ENCODE measurements around the gene TMX2.
"Not testable (repeated sequence)": the region's sequence is repeated elsewhere in the genome, so short reads cannot be mapped to it uniquely, and the experiment has no call there.

The TMX2 gene

GRCh38 chr11:57713835-57714234, 1.4 kb downstream of the TMX2 start:
- DNase-seq (ENCODE audit: low read depth) = no peak

DNA sequence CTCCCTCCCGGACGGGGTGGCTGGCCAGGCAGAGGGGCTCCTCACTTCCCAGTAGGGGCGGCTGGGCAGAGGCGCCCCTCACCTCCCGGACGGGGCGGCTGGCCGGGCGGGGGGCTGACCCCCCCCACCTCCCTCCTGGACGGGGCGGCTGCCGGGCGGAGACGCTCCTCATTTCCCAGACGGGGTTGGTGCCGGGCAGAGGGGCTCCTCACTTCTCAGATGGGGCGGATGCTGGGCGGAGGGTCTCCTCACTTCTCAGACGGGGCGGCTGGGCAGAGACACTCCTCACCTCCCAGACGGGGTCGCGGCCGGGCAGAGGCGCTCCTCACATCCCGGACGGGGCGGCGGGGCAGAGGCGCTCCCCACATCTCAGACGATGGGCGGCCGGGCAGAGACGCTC, 4.3 kb downstream of the TMX2 start:
- not testable (repeated sequence) for DNase-seq (ENCODE audit: low read depth)

GRCh38 chr11:57727185-57727584, 14.8 kb downstream of the TMX2 start:
- no peak for DNase-seq (ENCODE audit: low read depth)

DNA sequence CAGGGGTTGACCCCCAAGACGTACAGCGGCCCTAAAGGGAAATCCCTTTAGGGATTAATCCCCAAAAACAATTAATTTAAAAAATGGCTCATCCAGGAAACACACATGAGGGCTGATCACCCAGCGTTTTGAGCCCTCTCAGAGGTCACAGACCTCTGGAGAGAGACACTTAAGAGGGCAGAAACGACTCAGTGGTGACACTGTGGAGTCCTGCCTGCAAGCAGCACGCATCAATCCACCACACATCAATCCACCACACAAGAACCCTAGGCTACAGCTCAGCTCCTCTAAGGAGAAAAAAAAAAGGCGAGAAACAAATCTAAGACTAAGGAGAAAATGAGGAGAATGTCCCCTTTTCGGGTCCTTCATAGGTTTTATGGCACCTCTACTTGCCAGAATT, 16.4 kb downstream of the TMX2 start:
- no peak for DNase-seq (ENCODE audit: low read depth)

DNA sequence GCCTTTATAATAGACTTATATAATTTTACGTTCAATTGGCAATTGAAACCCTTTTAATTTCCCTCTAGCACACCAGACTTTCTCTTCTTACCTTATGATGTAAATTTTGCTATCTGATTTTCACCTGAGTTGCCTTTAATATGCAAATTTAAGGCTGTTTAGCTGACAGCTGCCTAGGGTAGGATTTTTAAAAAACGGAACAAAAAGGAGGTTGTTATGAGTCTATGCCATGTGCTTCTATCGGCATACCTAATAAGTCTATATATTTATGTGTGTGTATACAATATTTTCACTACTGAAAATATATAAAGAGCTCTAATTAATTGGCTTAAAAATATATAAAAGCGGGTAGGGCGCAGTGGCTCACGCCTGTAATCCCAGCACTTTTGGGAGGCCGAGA, 17.1 kb downstream of the TMX2 start:
- no peak for DNase-seq (ENCODE audit: low read depth)

DNA sequence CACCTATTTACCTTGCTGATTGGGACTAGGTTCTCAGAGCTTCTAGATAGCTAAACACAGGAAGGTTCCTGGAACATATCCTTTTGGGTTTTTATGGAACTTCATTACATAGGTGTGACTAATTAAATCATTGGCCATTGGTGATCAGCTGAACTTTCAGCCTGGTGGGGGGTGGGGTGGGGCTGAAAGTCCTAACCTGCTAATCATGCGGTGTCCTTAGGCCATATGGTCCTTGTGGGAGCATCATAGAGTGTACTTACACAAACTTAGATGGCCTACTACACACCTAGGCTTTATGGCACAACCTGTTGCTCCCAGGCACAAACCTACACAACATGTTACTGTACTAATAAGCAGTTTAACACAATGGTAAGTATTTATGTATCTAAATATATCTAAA, 20.3 kb downstream of the TMX2 start:
- DNase-seq (ENCODE audit: low read depth) = no peak

- DNase-seq (ENCODE audit: low read depth) = no peak
Observed at GRCh38 chr11:57735619-57736298, 23.4 kb downstream of the TMX2 start.

- peak; percentile 80 for DNase-seq (ENCODE audit: low read depth)
Observed at GRCh38 chr11:57741132-57742086, 29.0 kb downstream of the TMX2 start, which contains the start of gene SELENOH. Gene SELENOH (plus strand): TSS chr11:57741491. CDS start chr11:57741596, 105 bp downstream.

- DNase-seq (ENCODE audit: low read depth) = no peak
Observed at GRCh38 chr11:57742087-57742452, 29.7 kb downstream of the TMX2 start.

DNA sequence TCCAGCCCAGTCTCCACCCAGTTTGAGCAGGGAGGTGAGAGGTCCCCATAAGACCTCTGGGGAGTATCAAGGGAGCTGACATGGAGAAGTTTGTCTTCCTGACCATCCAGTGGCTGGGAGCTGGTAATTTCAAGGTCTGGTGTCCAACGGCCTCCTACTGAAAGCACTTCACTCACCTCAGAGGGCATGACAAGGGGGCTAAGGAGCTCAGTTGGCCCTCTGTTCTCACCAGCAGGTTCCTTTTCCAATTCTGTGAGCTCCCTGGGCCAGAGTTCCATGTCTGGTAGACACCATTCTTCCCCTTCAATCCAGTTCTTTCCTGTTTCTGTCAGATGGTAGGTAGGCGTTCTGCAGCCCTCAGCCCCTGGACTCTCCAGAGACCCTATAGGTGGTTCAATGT, 32.0 kb downstream of the TMX2 start:
- DNase-seq (ENCODE audit: low read depth) = no peak

DNA sequence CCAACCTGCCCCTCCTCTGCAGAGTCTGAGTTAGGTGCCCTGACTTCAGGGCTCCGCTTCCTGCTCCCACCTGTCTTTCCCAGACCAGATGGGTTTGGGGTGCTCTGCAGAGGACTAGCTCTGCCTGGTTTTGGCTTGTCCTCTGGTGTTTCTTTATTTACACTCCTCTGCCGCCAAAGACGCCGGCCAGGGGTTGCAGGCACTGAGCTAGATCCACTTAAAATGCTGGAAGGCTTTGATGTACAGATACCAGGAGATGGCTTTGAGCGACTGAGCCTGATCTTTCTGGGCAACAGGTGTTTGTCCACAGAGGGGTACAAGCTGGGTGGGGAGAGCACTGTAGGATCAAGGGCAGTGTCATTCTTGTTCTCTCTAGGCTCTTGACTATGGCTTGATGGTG, 32.8 kb downstream of the TMX2 start:
- no peak for DNase-seq (ENCODE audit: low read depth)

- DNase-seq (ENCODE audit: low read depth) = no peak
Observed at GRCh38 chr11:57746920-57747319, 34.5 kb downstream of the TMX2 start.

DNA sequence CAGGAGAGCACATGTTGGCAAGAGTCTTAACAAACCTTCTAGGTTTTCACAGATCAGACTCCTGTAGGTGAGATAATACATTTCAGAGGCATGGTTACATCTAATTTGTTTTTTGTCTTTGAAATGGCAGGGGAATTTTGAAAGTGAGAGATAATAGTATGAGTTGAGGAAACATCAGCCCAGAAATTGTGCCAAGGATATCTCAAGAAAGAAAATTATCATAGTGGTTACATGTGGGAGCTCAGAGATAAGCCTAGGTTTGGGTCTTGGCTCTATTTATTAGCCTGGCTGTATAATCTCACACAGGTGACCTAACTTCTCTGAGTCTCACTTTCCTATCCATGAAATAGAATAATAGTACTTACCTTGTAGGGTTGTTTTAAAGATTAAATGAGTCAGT, 38.8 kb downstream of the TMX2 start:
- DNase-seq (ENCODE audit: low read depth) = no peak

DNA sequence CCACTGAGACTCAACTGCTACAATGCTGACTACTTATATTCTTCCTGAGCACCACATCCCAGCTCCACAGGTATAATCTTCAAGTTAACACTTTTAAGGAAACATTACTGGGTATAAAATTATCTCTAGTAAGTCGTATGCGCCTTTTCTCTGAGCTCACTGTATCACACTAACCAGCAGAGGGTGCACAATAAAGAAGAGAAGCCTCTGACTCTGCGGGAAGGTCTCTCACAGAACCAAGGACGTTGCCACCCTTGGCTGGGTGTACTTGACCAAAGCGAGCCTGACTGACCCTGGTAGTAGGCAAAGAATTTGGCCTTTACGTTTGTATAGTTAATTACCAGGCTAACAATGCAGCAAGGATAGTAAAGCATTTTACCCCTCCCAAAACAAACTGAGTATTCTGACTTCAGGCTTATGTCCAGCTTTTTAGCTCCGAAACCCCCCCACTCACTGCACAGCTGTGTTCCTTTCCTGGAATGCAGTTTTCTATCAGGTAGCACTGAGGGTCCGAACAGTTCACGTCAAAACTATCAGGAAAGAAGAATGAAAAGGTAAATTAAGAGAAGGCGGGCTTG, 39.4 kb downstream of the TMX2 start, which contains the start of gene BTBD18:
BTBD18 (minus strand) TSS at position 144 of the 578 bp plus-strand sequence. CDS start 631 bp downstream, outside the sequence.
- DNase-seq (ENCODE audit: low read depth) = no peak

DNA sequence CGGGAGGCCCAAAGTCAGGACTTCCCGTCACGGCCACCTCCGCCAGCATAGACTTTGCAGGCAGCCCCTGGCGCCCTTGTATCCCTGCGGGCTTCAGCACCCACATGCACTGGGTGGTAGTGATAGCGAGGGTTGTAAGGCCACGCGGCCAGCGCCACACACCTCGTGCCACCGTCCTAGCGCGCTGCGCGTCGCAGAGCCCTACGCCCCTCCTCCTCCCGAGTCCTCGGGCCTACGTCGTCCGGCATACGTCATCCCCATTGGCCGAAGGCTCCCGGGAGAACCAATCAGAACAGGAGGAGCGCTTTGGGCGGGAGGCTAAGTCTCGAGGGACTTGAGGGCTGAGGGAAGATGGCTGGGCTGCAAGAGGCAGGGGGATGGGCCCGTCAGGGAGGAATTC, 40.6 kb downstream of the TMX2 start:
- DNase-seq (ENCODE audit: low read depth) = no peak

GRCh38 chr11:57758174-57758573, 45.8 kb downstream of the TMX2 start:
- DNase-seq (ENCODE audit: low read depth) = no peak

DNA sequence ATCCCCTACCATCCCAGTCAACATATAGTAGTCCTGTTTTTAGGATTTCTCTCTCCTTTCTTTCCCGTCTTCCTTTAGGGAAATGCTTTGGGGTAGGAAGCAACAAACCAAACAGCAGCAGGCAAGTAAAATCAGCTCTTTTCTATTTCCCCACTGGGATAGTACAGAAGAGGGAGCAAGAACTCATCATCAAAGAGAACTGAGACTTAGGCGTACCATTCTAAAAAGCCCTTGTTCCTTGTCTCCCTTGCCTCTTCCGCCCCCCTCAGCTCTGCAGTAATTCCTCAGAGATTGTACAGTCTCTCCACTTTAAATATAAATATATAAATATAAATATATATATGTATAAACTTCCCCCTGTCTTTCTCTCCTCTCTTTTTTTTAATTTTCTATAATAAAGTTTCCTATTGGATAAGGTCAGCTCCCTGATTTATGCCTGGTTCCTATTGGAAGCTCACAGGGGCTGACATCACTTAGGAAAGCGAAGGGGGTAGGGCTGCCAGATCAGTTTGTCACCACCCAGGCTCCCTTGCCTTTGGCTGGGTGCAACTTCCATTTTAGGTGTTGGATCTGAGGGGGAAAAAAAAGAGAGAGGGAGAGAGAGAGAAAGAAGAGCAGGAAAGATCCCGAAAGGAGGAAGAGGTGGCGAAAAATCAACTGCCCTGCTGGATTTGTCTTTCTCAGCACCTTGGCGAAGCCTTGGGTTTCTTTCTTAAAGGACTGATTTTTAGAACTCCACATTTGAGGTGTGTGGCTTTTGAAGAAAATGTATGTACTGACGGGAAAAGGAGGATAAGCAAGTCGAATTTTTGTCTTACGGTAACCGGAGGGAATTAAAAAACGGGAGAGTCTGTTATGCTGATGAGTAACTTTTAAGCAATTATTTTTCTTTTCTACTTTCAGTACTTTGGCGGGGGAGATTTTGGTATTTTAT, 49.2 kb downstream of the TMX2 start, which contains the start of gene CTNND1:
CTNND1 (plus strand) TSS at position 502 of the 934 bp plus-strand sequence. CDS start 29,677 bp downstream, outside the sequence.
- no peak for DNase-seq (ENCODE audit: low read depth)

DNA sequence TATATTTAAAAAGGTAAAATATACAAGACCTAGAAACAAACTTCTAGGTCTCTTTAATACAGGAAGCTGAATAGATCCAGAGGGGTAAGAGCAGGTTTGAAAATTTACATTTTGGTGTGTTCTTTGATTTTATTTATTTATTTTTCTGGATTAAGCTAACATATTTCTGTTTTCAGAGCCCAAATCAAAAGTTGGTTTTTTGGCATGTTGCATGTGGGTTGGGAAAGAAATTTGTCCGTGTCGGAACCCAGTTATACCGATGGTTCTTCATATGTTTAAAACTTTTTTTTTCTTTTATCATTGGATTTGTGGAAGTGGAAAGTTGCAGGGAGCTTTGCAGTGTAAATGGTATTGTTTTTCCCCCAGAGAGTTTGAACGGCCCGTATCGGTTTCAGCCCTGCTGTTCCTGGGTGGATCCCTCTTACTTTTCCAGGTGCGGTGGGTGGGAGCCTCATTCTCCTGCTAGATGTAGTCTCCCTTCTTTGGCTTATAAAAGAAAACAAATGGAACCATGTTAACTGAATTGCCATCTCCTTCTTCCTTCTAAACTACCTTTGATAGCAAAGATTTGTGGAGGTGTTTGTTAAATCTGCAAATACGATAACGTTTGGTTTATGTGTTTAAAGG, 50.0 kb downstream of the TMX2 start:
- no peak for DNase-seq (ENCODE audit: low read depth)

GRCh38 chr11:57763568-57763967, 51.2 kb downstream of the TMX2 start:
- DNase-seq (ENCODE audit: low read depth) = no peak

DNA sequence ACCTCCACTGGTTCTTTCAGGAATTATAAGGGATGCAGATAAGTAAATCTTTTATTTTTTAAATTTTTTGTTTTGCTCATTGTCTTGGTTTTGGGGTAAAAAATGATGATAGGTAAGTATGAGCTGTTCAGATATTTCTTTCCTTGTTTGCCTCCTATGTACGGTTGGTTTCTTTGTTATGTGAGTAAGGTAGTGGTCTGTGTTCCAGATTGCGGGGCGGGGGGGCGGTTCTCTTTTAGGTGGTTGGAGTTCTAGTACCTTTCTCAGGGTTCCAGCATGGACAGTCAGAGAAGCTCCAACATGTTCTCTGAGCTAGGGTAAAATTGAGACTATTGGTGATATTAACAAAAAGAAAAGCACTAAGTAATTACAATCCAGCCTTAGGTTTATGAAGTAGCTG, 51.6 kb downstream of the TMX2 start:
- DNase-seq (ENCODE audit: low read depth) = no peak

- no peak for DNase-seq (ENCODE audit: low read depth)
Observed at GRCh38 chr11:57764566-57764965, 52.2 kb downstream of the TMX2 start.
